Neuron (in vitro differentiated cells): Measurements from ENCODE around the gene GRM3.

Experiments used
- H2AFZ ChIP-seq: one replicate; pipeline ENCODE4 v1.6.1; 2013; ENCODE audit warnings: low read depth, mild to moderate bottlenecking, inconsistent platforms, low read length, moderate library complexity
- H3K27me3 ChIP-seq: one replicate; pipeline ENCODE4 v1.6.1; 2013; ENCODE audit warnings: low read length; ENCODE audit not compliant: insufficient read depth
- H3K36me3 ChIP-seq: one replicate; pipeline ENCODE4 v1.6.1; 2013; ENCODE audit warnings: low read length; ENCODE audit not compliant: insufficient read depth
- H3K4me1 ChIP-seq: one replicate; pipeline ENCODE4 v1.6.1; 2013; ENCODE audit warnings: low read length; ENCODE audit not compliant: insufficient read depth
- H3K4me3 ChIP-seq: 2 replicates; pipeline ENCODE4 v1.5.1; 2013; ENCODE audit warnings: mild to moderate bottlenecking, low read length, moderate library complexity
- H3K9me3 ChIP-seq: one replicate; pipeline ENCODE4 v1.6.1; 2013; ENCODE audit warnings: low read length

GRM3 gene

DNA sequence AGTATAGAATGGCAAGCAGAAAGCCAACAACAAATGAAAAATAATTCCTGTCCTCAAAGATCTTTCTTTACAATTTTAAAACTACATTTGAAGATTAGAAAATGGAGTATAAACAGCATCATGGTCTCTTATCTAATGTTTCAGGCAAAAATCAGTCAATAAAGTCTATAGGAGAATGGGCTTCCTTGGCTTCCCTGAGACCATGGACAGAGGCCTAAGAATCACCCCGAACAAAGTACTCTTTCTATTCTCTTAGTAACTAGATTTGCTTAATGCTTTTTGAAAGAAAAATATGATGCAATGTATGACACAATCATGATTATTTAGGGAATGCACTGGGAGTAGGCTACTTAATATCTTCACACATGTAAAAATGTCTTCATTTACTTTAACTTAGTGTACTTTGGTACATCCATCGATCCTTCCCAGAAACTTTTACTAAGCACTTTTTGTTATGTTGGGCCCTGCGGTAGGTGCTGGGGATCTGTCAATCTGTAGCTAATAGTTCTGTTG lies 17.3 kb downstream of the GRM3 start:
- H3K4me3 ChIP-seq, result no peak overlapping the region
- no peaks in the 10 kb centered on the region for H3K36me3 ChIP-seq
- H2AFZ ChIP-seq, result no peak overlapping the region
- H3K4me1 ChIP-seq, result peaks cover 26% of the 10 kb centered on the region
- no peaks in the 10 kb centered on the region for H3K27me3 ChIP-seq
- no peaks in the 10 kb centered on the region for H3K9me3 ChIP-seq

DNA sequence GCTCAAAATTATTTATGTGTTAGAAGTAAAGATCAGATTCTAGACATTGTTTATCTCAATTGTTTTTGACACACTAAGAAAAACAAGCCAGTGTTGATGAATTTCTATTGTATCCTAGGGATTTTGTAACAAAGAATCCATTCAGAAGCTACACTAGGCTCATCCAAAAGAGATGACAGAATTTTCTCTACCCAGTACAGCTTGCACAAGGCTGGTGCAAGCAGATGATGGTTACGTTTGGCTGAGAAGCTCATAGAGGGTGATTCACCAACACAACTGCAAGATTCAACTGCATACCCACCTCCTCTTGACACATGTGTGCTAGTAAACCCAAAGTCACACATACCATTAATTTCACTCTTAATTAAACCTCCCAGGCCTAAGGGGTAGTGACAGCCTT lies 20.8 kb downstream of the GRM3 start:
- Histone ChIP-seq H2AFZ (no peak overlapping the region), H3K36me3 (no peaks in the 10 kb centered on the region), H3K27me3 (no peaks in the 10 kb centered on the region), H3K9me3 (no peaks in the 10 kb centered on the region), H3K4me3 (no peak overlapping the region), H3K4me1 (peaks cover 29% of the 10 kb centered on the region)

DNA sequence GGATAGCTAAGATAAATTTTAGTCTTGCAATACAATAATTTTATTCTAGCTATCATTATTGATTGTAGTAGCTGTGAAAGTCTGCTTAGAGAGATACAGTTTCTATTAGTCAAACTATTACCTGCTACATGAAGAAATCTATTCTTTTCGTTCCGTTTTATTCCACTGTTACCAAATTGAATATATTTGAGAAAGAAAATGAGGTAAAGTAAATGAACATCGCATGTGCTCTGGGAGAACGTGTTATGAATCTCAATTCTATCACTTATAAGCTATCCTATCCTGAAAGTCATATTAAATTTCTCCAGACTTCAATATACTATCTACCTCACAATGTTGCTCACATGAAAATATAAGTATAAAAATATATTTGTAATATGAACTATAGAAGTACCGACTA lies 21.3 kb downstream of the GRM3 start:
- H2AFZ ChIP-seq, result no peak overlapping the region
- no peak overlapping the region for H3K4me3 ChIP-seq
- no peaks in the 10 kb centered on the region for H3K36me3 ChIP-seq

DNA sequence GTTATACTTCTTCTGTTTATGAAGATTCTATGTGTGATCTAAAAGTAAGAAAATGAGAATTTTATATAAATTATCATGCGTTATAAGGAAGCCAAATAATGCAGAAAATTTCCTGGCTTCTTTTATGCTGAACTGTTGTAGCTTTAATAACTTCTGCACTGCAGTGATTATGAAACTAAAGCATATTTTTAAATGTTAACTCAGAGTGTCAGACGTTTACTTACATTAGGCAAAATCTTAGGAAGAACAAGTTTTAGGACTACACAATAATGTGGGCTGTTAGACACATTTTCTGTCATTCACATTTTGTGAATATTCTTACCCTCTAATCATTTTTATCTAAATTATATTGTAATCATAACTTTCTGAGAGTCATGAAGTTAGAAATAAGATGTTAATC lies 22.0 kb downstream of the GRM3 start:
- no peaks in the 10 kb centered on the region for H3K27me3 ChIP-seq

More for the DNA sequence above, 21.3 kb downstream of the GRM3 start:
- Histone ChIP-seq H3K27me3 (no peaks in the 10 kb centered on the region), H3K9me3 (no peaks in the 10 kb centered on the region), H3K4me1 (peaks cover 24% of the 10 kb centered on the region)

DNA sequence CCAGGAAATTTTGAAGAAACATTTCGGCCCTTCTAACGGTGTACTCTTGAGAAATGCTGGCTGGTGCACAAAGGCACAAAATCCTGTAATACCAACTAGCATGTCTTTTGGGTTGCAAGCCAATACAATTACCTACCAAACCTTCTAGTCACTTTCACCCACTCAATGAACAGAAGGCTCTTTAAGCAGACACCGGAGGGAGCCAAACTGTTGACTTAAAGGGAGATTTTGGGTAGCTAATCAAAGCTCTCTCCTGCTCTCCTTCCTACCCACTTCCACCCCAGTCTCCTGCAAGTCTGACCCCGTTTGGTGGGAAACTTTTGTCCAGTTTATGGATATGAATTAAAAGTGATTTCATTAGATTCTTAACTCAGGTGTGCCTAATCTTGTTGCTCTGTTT lies 24.0 kb downstream of the GRM3 start:
- no peak overlapping the region for H2AFZ ChIP-seq
- no peaks in the 10 kb centered on the region for H3K27me3 ChIP-seq
- no peaks in the 10 kb centered on the region for H3K9me3 ChIP-seq
- peaks cover 7% of the 10 kb centered on the region for H3K4me1 ChIP-seq
- no peaks in the 10 kb centered on the region for H3K36me3 ChIP-seq
- no peak overlapping the region for H3K4me3 ChIP-seq

More for the DNA sequence above, 22.0 kb downstream of the GRM3 start:
- no peaks in the 10 kb centered on the region for H3K9me3 ChIP-seq
- peaks cover 17% of the 10 kb centered on the region for H3K4me1 ChIP-seq
- no peaks in the 10 kb centered on the region for H3K36me3 ChIP-seq
- no peak overlapping the region for H3K4me3 ChIP-seq
- H2AFZ ChIP-seq, result no peak overlapping the region

DNA sequence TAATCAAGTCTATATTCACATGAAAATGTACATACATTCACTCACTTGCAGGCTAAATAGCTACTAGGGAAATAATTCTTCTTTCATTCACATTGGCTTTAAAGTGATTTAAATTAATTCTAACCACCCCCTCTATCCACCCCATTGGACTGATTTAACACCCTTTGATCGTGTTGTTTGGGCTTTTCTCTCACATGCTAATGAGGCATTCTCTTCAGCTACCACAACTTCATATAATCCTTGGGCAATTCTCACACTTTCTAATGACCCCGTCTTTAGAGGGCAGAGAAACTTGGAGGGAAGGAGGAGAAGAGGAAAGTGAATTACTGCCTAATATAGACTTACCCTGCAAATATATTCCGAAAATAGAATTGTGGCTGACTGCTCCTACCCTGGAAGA lies 24.6 kb downstream of the GRM3 start:
- no peaks in the 10 kb centered on the region for H3K36me3 ChIP-seq
- no peaks in the 10 kb centered on the region for H3K27me3 ChIP-seq
- H3K4me3 ChIP-seq, result no peak overlapping the region
- no peaks in the 10 kb centered on the region for H3K9me3 ChIP-seq
- no peak overlapping the region for H2AFZ ChIP-seq
- H3K4me1 ChIP-seq, result peaks cover 7% of the 10 kb centered on the region

DNA sequence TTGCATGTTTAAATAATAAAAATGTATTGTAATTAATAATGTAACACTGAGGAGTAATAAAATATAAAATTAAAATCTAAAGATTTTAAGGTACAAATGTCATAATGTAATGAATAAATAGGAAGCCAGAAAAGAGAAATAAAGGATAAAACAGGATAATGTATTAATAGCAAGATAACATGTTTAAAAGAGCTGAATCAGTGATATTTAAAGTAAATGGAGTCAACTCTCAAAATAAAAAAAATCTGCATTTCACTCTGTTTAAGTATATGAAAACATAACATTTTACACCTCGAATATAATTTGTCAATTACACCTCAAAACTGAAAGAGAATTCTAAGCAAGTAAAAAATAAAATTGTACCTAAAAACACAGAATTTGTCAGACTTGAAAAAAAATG lies 44.1 kb downstream of the GRM3 start:
- Histone ChIP-seq H3K9me3 (no peaks in the 10 kb centered on the region), H2AFZ (no peak overlapping the region), H3K4me3 (no peak overlapping the region), H3K27me3 (no peaks in the 10 kb centered on the region), H3K4me1 (no peaks in the 10 kb centered on the region), H3K36me3 (no peaks in the 10 kb centered on the region)

DNA sequence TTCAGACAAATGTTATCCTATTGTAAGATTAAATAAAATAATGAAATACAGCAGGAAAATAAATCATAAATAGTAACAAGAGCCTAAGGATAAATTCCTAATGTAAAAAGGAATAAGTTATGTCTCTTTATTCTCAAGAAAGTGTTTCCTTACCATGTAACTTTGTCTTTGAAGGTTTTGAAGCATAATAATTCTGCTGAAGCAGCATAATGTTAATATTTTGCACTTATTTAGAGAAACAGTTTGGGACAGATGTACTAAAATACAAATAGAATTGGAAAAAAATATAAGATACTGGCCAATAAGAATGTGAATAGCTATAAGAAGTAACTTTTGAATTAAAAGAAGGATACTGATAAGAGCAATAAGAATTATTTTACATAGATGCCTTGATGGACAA lies 45.7 kb downstream of the GRM3 start:
- H2AFZ ChIP-seq, result no peak overlapping the region
- H3K36me3 ChIP-seq, result no peaks in the 10 kb centered on the region
- no peaks in the 10 kb centered on the region for H3K9me3 ChIP-seq
- H3K4me1 ChIP-seq, result no peaks in the 10 kb centered on the region
- no peaks in the 10 kb centered on the region for H3K27me3 ChIP-seq
- H3K4me3 ChIP-seq, result no peak overlapping the region

DNA sequence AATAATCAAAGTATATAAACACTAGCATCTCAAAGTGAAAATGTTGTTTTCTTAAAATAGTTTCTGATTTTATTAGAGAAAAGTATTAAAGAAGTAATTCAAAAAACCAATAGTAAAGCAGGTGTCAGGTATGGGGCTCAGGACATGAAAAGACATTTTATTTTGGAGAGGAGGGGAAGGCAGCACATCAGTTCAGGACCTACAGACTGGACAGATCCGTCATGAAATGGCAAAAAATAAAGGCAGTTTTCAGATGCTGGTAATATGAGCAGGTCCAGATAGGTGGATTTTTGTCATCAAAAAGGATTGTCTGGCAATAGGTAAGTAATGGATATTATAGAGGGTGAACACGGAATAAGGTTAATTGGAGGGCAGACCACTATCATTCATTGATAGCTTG lies 49.0 kb downstream of the GRM3 start:
- H3K9me3 ChIP-seq, result no peaks in the 10 kb centered on the region
- H2AFZ ChIP-seq, result no peak overlapping the region
- no peaks in the 10 kb centered on the region for H3K27me3 ChIP-seq
- H3K4me3 ChIP-seq, result no peak overlapping the region
- no peaks in the 10 kb centered on the region for H3K4me1 ChIP-seq
- H3K36me3 ChIP-seq, result no peaks in the 10 kb centered on the region

DNA sequence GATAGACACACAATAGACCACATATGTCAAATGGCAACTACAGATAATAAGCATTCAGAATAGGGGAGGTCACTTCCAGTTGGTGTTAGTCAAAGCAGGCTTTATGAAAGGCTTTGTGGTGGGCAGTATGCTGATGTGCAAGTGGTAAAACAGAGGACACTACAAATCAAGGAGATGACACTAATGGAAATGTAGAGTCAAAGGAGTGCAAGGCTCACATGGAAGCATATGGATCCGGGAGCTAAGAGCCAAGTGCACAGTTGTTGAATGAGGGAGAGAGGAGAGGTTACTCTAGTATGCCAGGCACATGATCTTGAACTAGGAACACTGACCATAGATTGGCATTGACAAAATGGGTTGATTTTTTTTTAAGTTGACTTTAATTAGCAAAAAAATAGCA lies 62.7 kb downstream of the GRM3 start:
- no peaks in the 10 kb centered on the region for H3K27me3 ChIP-seq
- no peaks in the 10 kb centered on the region for H3K36me3 ChIP-seq
- no peaks in the 10 kb centered on the region for H3K9me3 ChIP-seq
- no peak overlapping the region for H2AFZ ChIP-seq
- H3K4me3 ChIP-seq, result no peak overlapping the region
- H3K4me1 ChIP-seq, result peaks cover 40% of the 10 kb centered on the region

DNA sequence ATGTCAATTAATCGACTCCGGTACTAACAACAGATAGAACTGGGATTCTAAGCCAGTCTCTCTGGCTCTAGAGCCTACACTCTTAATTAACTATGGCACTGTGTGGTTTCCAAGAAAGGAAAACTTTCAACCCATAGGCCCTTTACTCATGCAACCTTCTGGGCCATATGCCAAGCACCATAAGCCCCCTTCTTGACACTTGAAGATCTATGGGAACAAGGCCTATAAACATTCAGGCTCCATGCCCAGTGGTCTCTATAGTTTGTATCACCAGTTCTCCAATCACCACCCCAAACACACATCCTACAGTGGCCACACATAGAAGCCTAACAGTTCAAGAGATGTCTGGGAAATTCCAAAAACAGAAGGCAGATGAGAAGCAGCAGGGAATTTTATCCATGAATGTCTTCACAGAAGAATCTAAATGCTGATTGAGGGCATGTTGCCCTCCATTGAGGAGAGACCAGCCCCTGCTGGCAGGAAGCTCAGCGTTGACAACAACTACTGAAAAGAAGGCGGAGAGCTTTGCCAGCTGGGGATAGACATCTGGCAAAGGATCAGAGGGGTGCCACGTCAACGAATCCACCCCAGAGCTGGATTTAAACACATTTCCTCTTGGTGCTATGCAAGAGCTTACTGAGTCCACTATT lies 64.4 kb downstream of the GRM3 start:
- H3K9me3 ChIP-seq, result no peaks in the 10 kb centered on the region
- peaks cover 40% of the 10 kb centered on the region for H3K4me1 ChIP-seq

DNA sequence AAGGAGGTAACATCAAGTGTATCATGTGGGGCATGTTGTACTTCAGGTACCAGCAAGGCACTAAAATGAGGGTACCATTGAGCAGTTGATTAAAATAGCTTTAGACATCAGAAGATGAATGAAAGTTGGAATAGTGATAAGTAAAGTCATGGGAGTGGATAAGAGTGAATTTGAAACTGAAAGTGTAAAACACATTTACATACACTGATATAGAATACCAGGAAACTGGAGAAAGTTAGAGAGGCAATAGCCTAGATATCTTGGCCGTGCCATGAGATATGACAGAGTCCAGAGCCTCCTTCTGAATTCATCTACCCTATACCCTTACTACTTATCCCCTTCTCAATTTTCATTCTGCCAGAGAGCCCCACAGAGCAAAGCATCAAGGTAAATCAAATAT lies 76.6 kb downstream of the GRM3 start:
- H3K4me3 ChIP-seq, result no peak overlapping the region
- no peak overlapping the region for H2AFZ ChIP-seq
- H3K27me3 ChIP-seq, result no peaks in the 10 kb centered on the region
- no peaks in the 10 kb centered on the region for H3K36me3 ChIP-seq
- H3K4me1 ChIP-seq, result no peaks in the 10 kb centered on the region
- H3K9me3 ChIP-seq, result no peaks in the 10 kb centered on the region

More for the DNA sequence above, 64.4 kb downstream of the GRM3 start:
- Histone ChIP-seq H3K27me3 (no peaks in the 10 kb centered on the region), H3K36me3 (no peaks in the 10 kb centered on the region), H2AFZ (no peak overlapping the region), H3K4me3 (no peak overlapping the region)

DNA sequence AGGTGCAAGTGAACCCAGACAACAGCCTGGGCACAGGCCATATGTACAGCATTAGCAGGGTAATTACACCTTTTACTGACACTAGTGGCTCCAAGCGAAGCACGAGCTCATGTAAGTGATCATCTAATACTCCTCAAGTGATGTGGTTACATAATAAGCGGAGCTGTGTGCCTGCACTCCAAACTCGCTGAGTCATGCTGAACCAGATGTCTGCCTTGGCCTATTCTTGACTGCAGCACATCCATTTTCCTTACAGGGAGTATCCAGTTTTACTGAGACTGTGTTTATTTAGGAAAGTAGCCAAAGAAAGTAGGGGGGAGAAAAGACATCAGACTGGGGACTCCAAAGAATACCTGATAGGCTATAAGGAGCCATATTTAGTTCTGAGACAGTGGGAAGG lies 90.1 kb downstream of the GRM3 start:
- no peaks in the 10 kb centered on the region for H3K27me3 ChIP-seq
- H3K36me3 ChIP-seq, result no peaks in the 10 kb centered on the region
- H3K9me3 ChIP-seq, result peaks cover 2% of the 10 kb centered on the region
- H3K4me3 ChIP-seq, result no peak overlapping the region
- no peaks in the 10 kb centered on the region for H3K4me1 ChIP-seq
- no peak overlapping the region for H2AFZ ChIP-seq
